Cardiac septum (tissue), 1 donor: Measurements from ENCODE around the gene BRD3. TPM values are rescaled to one million over a fixed set of nuclear protein-coding genes. Genes with fewer than 3 reads are reported as not detected.
"Not testable (repeated sequence)": the region's sequence is repeated elsewhere in the genome, so short reads cannot be mapped to it uniquely, and the experiment has no call there.

Source experiments
- DNase-seq: peaks from one replicate; pipeline ENCODE4 v3.0.0-alpha.2; 2020; ENCODE audit warnings: low spot score
- intact Hi-C: fragments of 100-400 bp; cut with DNase I; formaldehyde crosslinking; loops from one replicate; pipeline ENCODE4 v1.14.0; 2022
- long read RNA-seq: library from polyadenylated mRNA; unstranded; transcript quantifications from one replicate; pipeline ENCODE4 v2.0.0, GENCODE V29; 2021
- total RNA-seq: library from RNA; stranded (reverse); fragmentation: NEBNext Ultra II Directional; extraction: Animal tissue kit (Norgen Biotek cat#: 25700); gene quantifications from one replicate; pipeline ENCODE4 v1.2.1, GENCODE V29; 2021
- donor health status: DM: no; HTN: no; CAD: no.

Gene BRD3
- 27.5 TPM for total RNA-seq
- long read RNA-seq, full-length matches to known transcripts, result 7 of 74 reads
- long read RNA-seq, partial matches to known transcripts, result 35 of 74 reads
- long read RNA-seq, other reads (novel, unspliced or antisense), result 32 of 74 reads

DNA sequence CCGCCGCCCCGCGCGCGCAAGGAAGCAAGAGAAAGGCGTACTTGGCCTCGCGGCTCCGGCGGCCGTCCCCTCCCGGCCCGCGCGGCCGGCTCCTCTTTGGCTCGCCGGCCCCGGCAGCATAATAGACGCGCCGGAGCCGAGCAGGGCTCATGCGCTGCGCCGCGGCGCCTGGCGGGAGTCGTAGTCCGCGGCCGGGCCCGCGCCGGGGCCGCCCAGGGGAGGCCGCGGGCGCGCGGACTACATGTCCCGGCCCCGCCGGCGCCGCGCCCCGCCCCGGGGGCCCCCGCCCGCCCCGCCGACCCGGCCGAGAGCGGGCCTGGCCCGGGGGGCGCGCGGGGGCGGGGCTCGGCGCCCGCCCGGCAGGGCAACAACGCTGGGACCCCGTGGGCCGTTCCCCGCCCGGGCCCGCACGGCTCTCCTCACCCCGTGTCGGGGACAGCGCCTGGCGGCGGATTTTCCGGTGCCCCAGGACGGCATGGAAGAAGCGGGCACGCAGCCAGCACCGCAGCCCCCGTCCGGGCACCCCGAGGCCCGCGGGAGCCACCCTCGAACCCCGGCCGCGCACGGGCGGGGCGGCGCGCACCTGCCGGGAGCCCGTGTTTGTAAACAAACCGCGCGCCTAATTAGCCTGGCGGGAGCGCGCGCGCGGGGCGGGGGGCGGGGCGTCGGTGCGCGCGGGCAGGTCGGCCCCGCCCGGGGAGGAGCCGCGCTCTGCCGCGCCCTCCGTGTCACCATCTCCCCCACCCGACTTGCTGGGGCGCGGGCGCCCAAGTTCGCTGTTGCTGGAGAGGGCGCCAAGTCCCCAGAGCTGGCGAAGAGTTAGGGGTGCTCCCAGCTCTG lies at the start of gene BRD3:
Gene BRD3, minus strand, starts transcription at position 123 of the 840 bp plus-strand sequence. CDS start 14,549 bp downstream, outside the sequence.
- peak; percentile 91 for DNase-seq
- intact Hi-C loops, result loop anchor here (5.0 kb wide), 1 partner anchor 41 kb away; the partner anchor contains the start of gene BRD3OS

DNA sequence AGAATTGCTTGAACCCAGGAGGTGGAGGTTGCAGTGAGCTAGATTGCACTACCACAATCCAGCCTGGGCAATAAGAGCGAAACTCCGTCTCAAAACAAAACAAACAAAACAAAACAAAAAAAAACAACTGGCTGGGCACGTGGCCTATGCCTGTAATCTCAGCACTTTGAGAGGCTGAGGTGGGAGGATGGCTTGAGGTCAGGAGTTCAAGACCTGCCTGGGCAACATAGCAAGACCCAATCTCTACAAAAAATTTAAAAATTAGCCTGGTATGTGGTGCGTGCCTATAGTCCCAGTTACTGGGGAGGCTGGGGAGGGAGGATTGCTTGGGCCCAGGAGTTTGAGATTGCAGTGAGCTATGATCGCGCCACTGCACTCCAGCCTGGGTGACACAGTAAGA lies 44.7 kb upstream of the BRD3 start:
- intact Hi-C loops, result no loop called here
- DNase-seq, result no peak

DNA sequence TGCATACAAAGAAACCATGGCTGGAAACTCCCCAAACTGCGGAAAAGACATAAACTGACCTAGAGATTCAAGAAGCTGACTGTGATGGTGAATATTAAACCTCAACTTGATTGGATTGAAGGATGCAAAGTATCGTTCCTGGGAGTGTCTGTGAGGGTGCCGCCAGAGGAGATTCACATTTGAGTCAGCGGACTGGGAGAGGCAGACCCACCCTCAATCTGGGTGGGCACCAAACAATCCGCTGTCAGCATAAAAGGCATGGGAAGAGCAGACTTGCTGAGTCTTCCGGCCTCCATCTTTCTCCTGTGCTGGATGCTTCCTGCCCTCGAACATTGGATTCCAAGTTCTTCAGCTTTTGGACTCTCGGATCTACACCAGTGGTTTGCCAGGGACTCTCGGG lies 43.2 kb upstream of the BRD3 start:
- intact Hi-C loops, result no loop called here

DNA sequence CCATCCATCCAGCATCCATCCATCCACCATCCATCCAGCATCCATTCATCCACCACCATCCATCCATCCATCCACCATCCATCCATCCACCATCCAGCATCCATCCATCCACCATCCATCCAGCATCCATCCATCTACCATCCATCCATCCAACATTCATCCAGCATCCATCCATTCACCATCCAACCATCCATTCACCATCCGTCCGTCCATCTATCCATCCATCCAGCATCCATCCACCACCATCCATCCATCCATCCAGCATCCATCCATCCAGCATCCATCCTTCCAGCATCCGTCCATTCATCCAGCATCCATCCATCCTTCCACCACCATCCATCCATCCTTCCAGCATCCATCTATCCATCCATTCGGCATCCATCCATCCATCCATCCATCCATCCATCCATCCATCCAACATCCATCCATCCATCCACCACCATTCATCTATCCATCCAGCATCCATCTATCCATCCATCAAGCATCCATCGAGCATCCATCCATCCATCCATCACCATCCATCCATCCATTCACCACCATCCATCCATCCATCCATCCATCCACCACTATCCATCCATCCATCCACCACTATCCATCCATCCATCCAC lies 35.7 kb upstream of the BRD3 start:
- intact Hi-C loops, result no loop called here
- DNase-seq, result no peak

More for the DNA sequence above, 43.2 kb upstream of the BRD3 start:
- no peak for DNase-seq

DNA sequence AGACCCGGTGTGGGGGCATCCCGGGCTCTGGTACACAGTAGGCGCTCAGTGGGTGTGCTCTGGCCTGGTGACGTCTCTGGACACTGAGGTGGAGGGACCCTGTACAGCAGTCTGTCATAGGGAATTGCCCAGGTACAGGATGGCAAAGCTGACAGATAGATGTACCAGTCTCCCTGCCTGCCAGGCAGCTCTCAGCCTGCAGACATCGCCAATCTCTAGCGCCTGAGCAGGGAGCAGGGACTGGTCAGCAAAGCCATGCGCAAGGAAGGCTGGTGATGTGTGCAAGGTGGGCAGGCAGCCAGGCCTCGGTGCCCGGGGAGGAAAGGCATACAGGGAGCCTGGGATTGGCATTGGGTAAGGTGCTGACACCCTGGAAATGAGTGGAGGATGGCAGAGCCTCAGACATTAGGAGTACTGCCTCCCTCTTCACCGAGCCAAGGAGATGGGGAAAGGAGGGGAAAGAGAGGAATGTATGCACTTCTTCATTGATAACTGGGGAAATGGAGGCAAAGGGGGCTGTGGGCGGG lies 33.9 kb upstream of the BRD3 start:
- DNase-seq, result no peak
- intact Hi-C loops, result no loop called here

DNA sequence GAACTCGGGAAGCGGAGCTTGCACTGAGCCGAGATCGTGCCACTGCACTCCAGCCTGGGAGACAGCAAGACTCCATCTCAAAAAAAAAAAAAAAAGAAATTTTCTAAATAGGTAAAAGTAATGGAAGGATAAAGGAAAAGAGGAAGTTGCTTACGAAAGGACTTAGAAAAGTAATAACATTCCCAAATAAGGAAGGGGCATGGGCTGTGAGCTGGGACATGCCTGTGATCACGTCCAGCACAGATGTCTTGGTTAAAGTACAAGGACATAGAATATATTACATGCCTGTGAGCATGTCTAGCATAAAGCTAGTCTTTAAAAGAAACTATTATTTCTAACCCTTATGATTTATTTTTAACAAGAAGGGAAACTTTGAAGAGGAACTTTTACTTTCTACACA lies 33.3 kb upstream of the BRD3 start:
- DNase-seq, intact Hi-C loops: not testable (repeated sequence)

DNA sequence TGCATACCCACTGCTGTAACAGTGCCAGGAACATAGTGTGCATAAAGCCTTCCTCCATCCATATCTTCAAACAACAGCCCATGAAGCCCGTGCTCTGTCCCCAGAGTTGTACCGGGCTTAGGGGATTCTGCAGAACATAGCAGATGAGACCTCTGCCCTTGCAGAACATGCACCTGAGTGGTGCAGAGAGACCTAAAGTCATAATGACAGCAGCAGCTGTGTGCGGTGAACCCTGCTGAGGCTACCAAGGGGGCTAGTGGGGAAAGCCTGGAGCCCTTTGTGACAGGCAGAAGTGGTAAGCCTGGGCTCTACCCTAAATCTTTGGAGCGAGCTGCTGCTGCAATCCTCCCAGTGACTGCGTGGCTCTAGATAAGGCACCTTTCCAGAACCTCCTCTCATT lies 32.2 kb upstream of the BRD3 start:
- intact Hi-C loops, result no loop called here
- DNase-seq, result no peak

DNA sequence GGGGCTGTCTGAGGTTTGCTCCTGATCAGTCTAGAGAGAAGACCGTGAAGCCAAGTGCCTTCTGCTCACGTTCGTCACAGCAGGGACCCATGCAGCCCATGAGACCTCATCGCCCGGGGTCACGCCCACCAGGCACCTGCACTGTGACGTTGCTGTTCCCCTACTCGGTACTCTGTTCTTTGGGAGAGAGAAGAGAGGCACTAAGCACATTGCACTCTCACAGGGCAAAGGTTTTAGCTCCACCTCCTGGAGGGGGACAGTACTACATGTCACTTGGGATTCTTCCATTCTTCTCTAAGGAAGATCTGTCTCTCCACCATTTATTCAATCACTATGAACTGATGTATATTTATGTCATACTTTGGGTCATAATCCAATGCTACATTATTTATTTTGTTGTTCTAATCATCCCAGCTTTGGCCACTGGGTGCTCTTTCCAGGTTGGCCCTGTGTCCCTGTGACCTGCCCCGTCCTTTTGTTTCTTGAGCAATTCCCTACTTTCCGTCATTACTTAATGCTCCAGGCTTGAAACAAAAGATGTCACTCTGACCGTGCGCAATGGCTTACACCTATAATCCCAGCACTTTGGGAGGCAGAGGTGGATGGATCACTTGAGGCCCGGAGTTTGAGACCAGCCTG lies 31.4 kb upstream of the BRD3 start:
- intact Hi-C loops, result loop anchor here (5.0 kb wide), 1 partner anchor 307 kb away; no protein-coding TSS in a partner anchor
- DNase-seq, result no peak

DNA sequence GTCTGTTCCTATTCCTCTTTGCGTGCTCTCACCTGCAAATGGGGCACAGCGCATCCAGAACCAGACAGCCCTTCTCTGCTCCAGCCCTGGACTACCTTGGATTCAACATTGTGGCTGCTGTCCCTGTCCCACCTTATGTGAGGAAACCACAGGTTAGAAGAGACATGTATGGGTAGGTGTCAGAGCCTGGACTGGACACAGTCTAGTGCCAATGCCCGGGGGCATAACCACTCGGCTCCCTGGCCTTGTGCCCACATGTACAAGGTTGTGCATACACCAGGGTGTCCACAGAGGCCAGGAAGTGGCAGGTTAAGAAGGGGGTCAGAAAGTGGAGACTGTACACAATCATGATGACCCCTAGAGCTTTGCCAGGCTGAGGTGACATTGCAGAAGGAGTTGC lies 22.1 kb upstream of the BRD3 start:
- intact Hi-C loops, result no loop called here
- DNase-seq, result no peak

DNA sequence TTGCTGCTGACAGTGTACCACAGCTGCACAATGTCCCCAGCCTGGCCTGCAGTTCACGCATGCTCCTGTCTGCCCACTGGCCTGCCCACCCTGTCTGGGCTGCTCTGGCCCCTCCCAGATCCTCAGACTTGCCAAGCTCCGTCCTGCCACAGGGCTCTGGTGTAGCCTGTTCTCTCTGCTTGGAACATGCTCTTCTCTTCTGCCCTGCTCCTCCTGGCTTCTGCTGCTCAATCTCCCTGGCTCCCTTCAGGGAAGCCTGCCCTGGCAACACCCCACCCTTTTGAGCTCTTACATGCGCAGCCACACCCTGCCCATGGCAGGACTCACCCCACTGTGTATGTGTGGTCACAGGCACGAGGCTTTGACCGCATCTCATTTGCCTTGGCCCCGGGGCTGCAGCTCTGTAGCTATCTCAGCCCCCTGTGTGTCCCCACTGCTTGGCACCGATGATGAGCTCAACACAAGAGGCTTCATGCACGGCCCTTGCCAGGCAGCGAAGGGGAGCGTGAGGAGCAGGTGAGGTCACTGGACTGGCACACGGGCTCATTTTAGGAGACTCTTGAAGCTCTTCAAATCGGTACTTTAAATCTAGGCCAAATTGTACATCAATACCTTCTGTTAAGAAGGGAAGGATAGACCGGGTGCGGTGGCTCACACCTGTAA lies 20.4 kb upstream of the BRD3 start:
- no peak for DNase-seq
- intact Hi-C loops, result no loop called here

DNA sequence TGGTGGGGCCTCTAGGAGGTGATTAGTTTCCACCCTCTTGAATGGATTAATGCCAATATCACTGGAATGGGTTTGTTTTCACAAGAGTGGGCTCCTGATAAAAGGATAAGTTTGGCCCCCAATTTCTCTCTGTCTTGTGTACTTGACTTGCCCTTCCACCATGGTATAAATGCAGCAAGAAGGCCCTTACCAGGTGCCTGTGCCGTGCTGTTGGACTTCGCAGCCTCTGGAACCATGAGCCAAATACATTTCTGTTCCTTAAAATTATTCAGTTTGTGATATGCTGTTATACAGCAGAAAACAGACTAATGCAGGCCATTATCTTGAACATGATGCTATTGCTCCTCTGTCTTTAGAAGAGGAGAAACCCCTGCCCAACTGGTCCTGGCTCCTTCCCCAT lies 17.8 kb upstream of the BRD3 start:
- intact Hi-C loops, result no loop called here
- no peak for DNase-seq

DNA sequence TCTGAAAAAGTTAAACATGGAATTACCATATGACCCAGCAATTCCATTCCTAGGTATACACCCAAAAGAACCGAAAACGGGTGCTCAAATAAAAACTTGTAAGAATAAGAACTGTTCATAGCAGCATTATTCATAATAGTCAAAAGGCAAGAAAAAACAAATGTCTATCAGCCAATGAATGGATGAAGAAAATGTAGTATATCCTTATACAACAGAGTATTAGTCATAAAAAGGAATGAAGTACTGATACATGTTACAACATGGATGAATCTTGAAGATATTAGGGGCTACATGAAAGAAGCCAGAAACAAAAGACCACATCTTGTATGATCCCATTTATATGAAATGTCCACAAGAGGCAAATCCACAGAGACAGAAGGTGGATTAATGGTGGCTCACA lies 15.6 kb upstream of the BRD3 start:
- no peak for DNase-seq
- intact Hi-C loops, result no loop called here

DNA sequence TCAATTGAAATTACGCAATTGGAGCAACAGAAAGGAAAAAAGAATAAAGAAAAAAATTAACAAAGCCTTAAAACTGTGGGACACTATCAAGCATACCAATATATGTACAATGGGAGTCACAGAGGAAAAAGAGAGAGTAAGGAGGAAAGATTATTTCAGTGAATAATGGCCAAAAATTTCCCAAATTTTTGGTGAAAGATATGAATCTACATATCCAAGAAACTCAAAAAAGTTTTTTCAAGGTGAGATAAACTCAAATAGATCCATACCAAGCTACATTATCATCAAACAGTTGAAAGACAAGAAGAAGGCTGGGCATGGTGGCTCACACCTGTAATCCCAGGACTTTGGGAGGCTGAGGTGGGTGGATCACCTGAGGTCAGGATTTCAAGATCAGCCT lies 8.8 kb upstream of the BRD3 start:
- no peak for DNase-seq
- intact Hi-C loops, result no loop called here

DNA sequence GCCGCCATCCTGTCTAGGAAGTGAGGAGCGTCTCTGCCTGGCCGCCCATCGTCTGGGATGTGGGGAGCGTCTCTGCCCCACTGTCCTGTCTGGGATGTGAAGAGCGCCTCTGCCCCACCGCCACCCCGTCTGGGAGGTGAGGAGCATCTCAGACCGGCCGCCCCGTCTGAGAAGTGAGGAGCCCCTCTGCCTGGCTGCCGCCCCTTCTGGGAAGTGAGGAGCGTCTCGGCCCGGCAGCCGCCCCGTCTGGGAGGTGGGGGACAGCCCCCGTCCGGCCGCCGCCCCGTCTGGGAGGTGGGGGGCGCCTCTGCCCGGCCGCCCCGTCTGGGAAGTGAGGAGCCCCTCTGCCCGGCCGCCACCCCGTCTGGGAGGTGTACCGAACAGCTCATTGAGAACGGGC lies 7.9 kb upstream of the BRD3 start:
- intact Hi-C loops, DNase-seq: not testable (repeated sequence)

DNA sequence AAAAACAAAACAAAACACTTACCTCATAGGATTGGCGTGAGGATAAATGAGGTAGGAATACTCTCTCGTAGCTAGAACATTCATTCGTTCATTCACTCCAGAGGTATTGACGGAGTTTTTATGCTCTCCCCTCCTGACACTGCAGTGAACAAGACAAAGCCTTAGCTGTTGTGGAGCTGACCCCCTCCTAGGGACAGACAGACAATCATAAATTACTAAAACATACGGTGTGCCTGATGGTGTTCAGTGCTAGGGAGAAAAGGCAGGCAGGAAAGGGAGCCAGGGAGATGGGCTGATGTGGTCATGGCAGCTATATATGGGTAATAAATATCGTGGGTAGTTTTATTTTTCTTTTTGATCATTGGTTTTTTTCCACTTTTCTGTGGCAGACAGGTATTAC lies 5.7 kb upstream of the BRD3 start:
- intact Hi-C loops, result no loop called here
- no peak for DNase-seq

DNA sequence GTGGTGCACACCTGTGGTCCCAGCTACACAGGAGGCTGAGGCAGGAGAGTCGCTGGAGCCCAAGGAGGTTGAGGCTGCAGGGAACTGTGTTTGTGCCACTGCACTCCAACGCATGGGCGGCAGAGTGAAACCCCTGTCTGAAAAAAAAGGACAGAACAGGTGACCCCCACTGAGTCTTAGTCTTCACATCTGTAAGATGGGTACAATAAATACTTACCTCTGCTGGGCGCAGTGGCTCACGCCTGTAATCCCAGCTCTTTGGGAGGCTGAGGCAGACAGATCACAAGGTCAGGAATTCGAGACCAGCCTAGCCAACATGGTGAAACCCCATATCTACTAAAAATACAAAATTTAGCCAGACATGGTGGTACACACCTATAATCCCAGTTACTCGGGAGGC lies 4.9 kb upstream of the BRD3 start:
- DNase-seq, intact Hi-C loops: not testable (repeated sequence)

DNA sequence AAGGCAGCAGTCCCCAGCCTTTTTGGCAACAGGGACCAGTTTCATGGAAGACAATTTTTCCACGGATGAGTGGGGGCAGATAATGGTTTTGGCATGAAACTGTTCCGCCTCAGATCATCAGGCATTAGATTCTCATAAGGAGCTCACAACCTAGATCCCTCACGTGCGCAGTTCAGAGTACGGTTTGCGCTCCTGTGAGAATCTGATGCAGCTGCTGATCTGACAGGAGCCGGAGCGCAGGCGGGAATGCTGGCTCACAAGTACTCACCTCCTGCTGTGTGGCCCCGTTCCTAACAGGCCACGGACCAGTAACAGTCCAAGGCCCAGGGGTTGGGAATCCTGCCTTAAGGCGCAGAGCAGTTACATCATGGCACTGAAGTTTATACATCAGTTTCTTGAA lies 3.3 kb upstream of the BRD3 start:
- intact Hi-C loops, result loop anchor here (2.0 kb wide), 1 partner anchor 68 kb away; no protein-coding TSS in a partner anchor
- no peak for DNase-seq

DNA sequence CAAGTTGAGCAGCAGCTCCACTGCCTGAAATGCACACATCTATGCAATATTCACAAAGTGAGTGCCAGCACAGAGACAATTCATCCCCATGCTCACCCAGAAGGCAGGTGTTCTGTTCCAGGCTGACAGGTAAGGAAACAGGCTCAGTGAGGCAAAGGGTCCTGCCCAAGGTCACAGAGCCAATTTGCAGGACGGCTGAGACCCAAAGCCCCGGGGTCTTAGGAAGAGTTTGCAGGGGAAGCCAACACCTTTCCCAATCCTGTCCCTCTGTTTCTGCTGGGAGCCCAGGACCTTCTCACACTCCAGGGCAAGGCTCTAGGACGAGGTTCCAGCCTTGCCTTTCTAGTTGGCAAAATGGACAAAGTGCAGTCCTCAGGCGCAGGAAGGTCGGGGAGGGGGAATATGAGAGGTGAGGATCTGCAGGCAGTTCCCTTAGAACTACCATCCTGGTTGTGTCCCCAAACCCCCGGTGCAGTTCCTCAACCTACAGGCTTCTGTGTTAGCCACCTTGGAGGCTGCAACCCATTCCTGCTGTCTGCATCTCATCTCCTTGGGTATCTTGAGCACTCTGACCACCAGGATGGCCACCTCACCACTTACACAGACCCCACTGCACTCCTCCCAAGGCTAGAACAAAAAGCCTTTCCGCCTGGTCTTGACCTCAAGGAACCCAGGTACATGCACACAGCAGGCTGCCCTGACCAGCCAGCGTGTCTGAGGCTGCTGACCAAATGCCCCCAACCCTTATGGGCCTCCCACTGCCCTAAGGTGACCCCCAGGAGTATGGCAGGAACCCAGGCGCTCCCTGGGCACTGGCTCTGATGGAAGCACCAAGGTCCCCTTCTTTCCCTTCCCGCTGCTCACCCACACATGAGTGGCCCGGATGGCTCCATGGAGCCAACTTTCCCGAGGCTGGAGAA lies 1.9 kb upstream of the BRD3 start:
- no peak for DNase-seq
- intact Hi-C loops, result loop anchor here (2.0 to 5.0 kb wide), 2 partner anchors 42 to 69 kb away; partner anchors contain the start of gene BRD3OS
